ENCODE results near the gene ARID3A.

GRCh38 chr19:931860-932647 is 6.2 kb downstream of the ARID3A start:
- TF ChIP-seq CTCF (IDR thresholded peaks at IDR 0.05) (no peak), POLR2A (IDR thresholded peaks at IDR 0.05) (no peak)

Measured in uterus (tissue), 2 donors.